ENCODE results near the gene CHRM3. TPM values are rescaled to one million over a fixed set of nuclear protein-coding genes. Genes with fewer than 3 reads are reported as not detected.

The CHRM3 gene
- total RNA-seq, 1 donor from 2014 or later: 2.4 TPM

GRCh38 chr1:239353536-239353935, 32.8 kb upstream of the CHRM3 start:
- Mint-ChIP-seq H3K4me3 (no peak overlapping the region), H3K9me3 (no peaks in the 10 kb centered on the region), H3K36me3 (no peaks in the 10 kb centered on the region)

GRCh38 chr1:239354231-239354630, 32.1 kb upstream of the CHRM3 start:
- Mint-ChIP-seq H3K27ac (no peak overlapping the region), H3K4me3 (no peak overlapping the region)
- no peak for DNase-seq (ENCODE audit: extremely low spot score, unreplicated experiment)

More at GRCh38 chr1:239353536-239353935, 32.8 kb upstream of the CHRM3 start:
- no peak for TF ChIP-seq CTCF (conservative IDR thresholded peaks at IDR 0.05)
- no peak overlapping the region for H3K27ac Mint-ChIP-seq
- H3K4me1 Mint-ChIP-seq (ENCODE audit: unreplicated experiment): no peaks in the 10 kb centered on the region
- no peaks in the 10 kb centered on the region for H3K27me3 Mint-ChIP-seq
- DNase-seq (ENCODE audit: extremely low spot score, unreplicated experiment): no peak

GRCh38 chr1:239357867-239358266, 28.5 kb upstream of the CHRM3 start:
- Mint-ChIP-seq H3K36me3 (no peaks in the 10 kb centered on the region), H3K27ac (no peak overlapping the region), H3K4me3 (no peak overlapping the region), H3K27me3 (peaks cover 1% of the 10 kb centered on the region), H3K9me3 (no peaks in the 10 kb centered on the region), H3K4me1 (ENCODE audit: unreplicated experiment) (no peaks in the 10 kb centered on the region)
- DNase-seq (ENCODE audit: extremely low spot score, unreplicated experiment): no peak
- no peak for TF ChIP-seq CTCF (conservative IDR thresholded peaks at IDR 0.05)

More at GRCh38 chr1:239354231-239354630, 32.1 kb upstream of the CHRM3 start:
- H3K9me3 Mint-ChIP-seq: no peaks in the 10 kb centered on the region
- H3K36me3 Mint-ChIP-seq: no peaks in the 10 kb centered on the region
- no peaks in the 10 kb centered on the region for H3K27me3 Mint-ChIP-seq
- no peaks in the 10 kb centered on the region for H3K4me1 Mint-ChIP-seq (ENCODE audit: unreplicated experiment)
- TF ChIP-seq CTCF (conservative IDR thresholded peaks at IDR 0.05): no peak

DNA sequence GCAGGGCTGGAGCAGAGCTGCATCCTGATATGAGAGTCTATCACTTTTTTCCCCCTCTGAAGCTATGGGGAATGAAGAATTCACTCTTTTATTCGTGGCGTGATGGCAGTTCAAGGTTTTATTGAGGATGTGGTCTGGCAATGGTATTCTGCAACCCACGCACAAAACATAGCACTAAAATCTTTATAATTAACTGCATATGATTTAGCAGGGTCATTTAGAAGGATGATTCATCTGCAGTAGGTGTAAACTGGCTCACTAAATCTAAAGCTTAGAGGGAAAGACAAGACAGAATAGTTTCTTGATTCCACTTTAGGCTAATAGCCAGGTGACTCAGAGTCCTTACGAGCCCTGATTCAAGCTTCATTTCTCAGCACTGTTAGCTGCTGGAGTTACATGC, 25.0 kb upstream of the CHRM3 start:
- H3K4me1 Mint-ChIP-seq (ENCODE audit: unreplicated experiment): no peaks in the 10 kb centered on the region
- no peak for DNase-seq (ENCODE audit: extremely low spot score, unreplicated experiment)

DNA sequence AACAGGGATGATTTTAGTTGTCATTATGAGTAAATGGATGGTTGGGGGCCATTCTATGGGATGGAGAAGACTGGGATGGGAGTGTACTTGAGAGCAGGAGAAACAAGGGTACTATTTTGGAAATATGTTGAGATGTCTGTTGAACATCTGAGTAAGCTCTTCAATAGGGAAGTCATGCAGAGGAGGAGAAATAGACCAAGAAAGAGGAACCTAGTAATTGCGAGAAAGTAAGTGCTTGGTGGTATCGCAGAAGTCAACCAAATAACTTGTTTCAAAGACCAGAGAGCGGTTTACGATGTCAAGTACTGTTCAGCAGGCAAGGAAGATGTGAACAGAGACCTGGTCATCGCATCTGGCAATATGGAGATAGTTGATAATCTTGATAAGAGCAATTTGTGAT, 22.4 kb upstream of the CHRM3 start:
- TF ChIP-seq CTCF (conservative IDR thresholded peaks at IDR 0.05): no peak
- Mint-ChIP-seq H3K36me3 (no peaks in the 10 kb centered on the region), H3K27ac (no peak overlapping the region), H3K4me1 (ENCODE audit: unreplicated experiment) (no peaks in the 10 kb centered on the region), H3K9me3 (peaks cover 8% of the 10 kb centered on the region), H3K27me3 (peaks cover 15% of the 10 kb centered on the region), H3K4me3 (no peak overlapping the region)
- no peak for DNase-seq (ENCODE audit: extremely low spot score, unreplicated experiment)

More for the DNA sequence above, 25.0 kb upstream of the CHRM3 start:
- peaks cover 12% of the 10 kb centered on the region for H3K27me3 Mint-ChIP-seq
- TF ChIP-seq CTCF (conservative IDR thresholded peaks at IDR 0.05): no peak
- peaks cover 8% of the 10 kb centered on the region for H3K9me3 Mint-ChIP-seq
- no peak overlapping the region for H3K4me3 Mint-ChIP-seq
- H3K27ac Mint-ChIP-seq: no peak overlapping the region
- H3K36me3 Mint-ChIP-seq: no peaks in the 10 kb centered on the region

Measured in type B pancreatic cell (in vitro differentiated cells).